Prostate gland (tissue), 2 donors: Measurements from ENCODE around the gene IL15RA. TPM values are rescaled to one million over a fixed set of nuclear protein-coding genes. Genes with fewer than 3 reads are reported as not detected.

Experiments
- DNase-seq: peaks from one replicate; pipeline ENCODE4 v3.0.0-alpha.2; 2019; ENCODE audit warnings: low spot score
- H3K27ac ChIP-seq, 2 donors: fragments of 200-600 bp; sonication (generic); 2 replicates each; pipeline ENCODE4 v1.5.1; 2017 to 2019
- H3K27me3 ChIP-seq: fragments of 200-600 bp; sonication (generic); replicated peaks from 2 replicates; pipeline ENCODE4 v1.5.1; 2019; ENCODE audit not compliant: insufficient read depth
- H3K36me3 ChIP-seq, 2 donors: fragments of 200-600 bp; sonication (generic); 1 replicate in 1 of 2; 2 replicates in 1 of 2; pipeline versions ENCODE4 v1.5.1 to v1.8.1; 2017 to 2019
- H3K4me1 ChIP-seq: fragments of 200-600 bp; sonication (generic); replicated peaks from 2 replicates; pipeline ENCODE4 v1.5.1; 2019
- H3K4me3 ChIP-seq, 2 donors: fragments of 200-600 bp; sonication (generic); 2 replicates each; pipeline ENCODE4 v1.5.1; 2017 to 2019
- H3K9me3 ChIP-seq: fragments of 200-600 bp; sonication (generic); 2 replicates; pipeline ENCODE4 v1.5.1; 2017
- CTCF ChIP-seq, 4 experiments: fragments of 200-600 bp in 2 of 4; fragments of 450-650 bp in 2 of 4; sonication (generic) in 2 of 4; IDR thresholded peaks; 1 replicate in 3 of 4; 2 replicates in 1 of 4; pipeline ENCODE4 v1.5.1; 2016 to 2019; ENCODE audit warnings: antibody characterized with exemption in 4 of 4, mild to moderate bottlenecking in 2 of 4, moderate library complexity in 2 of 4
- POLR2A ChIP-seq: fragments of 450-650 bp; IDR thresholded peaks from one replicate; pipeline ENCODE4 v1.6.1; 2016; ENCODE audit warnings: antibody characterized with exemption, mild to moderate bottlenecking
- POLR2AphosphoS5 ChIP-seq: sonication (generic); formaldehyde crosslinking; IDR thresholded peaks from one replicate; pipeline ENCODE4 v1.6.1; 2017; ENCODE audit warnings: antibody characterized with exemption
- WGBS: methylation state at CpG from one replicate; pipeline ENCODE4 v1.1.5; 2018; 5-methylcytosine and 5-hydroxymethylcytosine counted together
- intact Hi-C: fragments of 100-400 bp; cut with DNase I; formaldehyde crosslinking; loops from one replicate; pipeline ENCODE4 v1.14.2; 2022
- total RNA-seq, 2 donors: library from RNA; depleted of rRNA; stranded (reverse); fragments of >200 nt; gene quantifications; one replicate each; pipeline ENCODE4 v1.1.0, GENCODE V29; 2016

Gene IL15RA
- total RNA-seq, 2 donors from 2014 or later = 11.7 to 18.5 TPM

- no peak overlapping the region for H3K4me3 ChIP-seq
- 75% methylated on average over 5 of the region's 5 CpGs for WGBS
- peak overlapping the region; percentile 53 to 66 for H3K27ac ChIP-seq
- H3K4me1 ChIP-seq = no peaks in the 10 kb centered on the region
- DNase-seq = no peak
- no peaks in the 10 kb centered on the region for H3K27me3 ChIP-seq
- peaks cover 0 to 10% of the 10 kb centered on the region in 2 donors for H3K36me3 ChIP-seq
- no peaks in the 10 kb centered on the region for H3K9me3 ChIP-seq
- TF ChIP-seq POLR2AphosphoS5 (no peak), CTCF (IDR thresholded peaks at IDR 0.05) (no peak), POLR2A (no peak)
- intact Hi-C loops = no loop called here
These were observed 45.0 kb downstream of the IL15RA start for GRCh38 chr10:5932345-5932744.

- H3K4me3 ChIP-seq = no peak overlapping the region
- no peaks in the 10 kb centered on the region for H3K4me1 ChIP-seq
- TF ChIP-seq CTCF (IDR thresholded peaks at IDR 0.05) (no peak), POLR2A (no peak), POLR2AphosphoS5 (no peak)
- H3K9me3 ChIP-seq = no peaks in the 10 kb centered on the region
- no peak for DNase-seq
- WGBS = 80% methylated on average over 11 of the region's 11 CpGs
- H3K27me3 ChIP-seq = no peaks in the 10 kb centered on the region
- peaks cover 0 to 3% of the 10 kb centered on the region in 2 donors for H3K36me3 ChIP-seq
- intact Hi-C loops = no loop called here
- no peak overlapping the region for H3K27ac ChIP-seq
These were observed 47.1 kb downstream of the IL15RA start for GRCh38 chr10:5930272-5930671.

GRCh38 chr10:5929442-5929841 lies 47.9 kb downstream of the IL15RA start:
- H3K4me3 ChIP-seq = no peak overlapping the region
- no peaks in the 10 kb centered on the region for H3K27me3 ChIP-seq
- no peaks in the 10 kb centered on the region for H3K9me3 ChIP-seq
- no peaks in the 10 kb centered on the region for H3K4me1 ChIP-seq
- H3K36me3 ChIP-seq = peaks cover 4 to 7% of the 10 kb centered on the region in 2 donors
- TF ChIP-seq POLR2AphosphoS5 = no peak
- TF ChIP-seq POLR2A = no peak
- TF ChIP-seq CTCF (IDR thresholded peaks at IDR 0.05) = no peak
- intact Hi-C loops = no loop called here
- H3K27ac ChIP-seq = no peak overlapping the region
- no peak for DNase-seq
- 72% methylated on average over 8 of the region's 8 CpGs for WGBS

DNA sequence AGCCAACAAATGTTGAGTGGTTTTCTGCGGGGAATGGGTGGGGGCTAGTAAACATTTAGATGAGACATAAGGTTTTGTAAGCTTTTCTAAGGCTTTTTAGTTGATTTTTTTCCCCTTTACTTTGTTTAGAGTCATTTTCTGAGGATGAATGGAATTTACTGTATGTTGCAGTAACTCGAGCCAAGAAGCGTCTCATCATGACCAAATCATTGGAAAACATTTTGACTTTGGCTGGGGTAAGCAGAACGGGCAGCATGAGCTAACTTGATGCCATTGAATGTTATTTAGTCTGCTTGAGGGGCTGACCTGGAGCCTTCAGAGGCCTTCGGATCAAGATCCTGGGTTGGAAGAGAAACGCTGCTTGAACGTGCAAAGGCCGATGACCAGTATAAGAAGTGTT lies 50.0 kb downstream of the IL15RA start:
- WGBS = 82% methylated on average over 8 of the region's 8 CpGs

More for the DNA sequence above, 50.0 kb downstream of the IL15RA start:
- no peak overlapping the region for H3K27ac ChIP-seq
- no peak overlapping the region for H3K4me3 ChIP-seq
- DNase-seq = no peak
- H3K27me3 ChIP-seq = no peaks in the 10 kb centered on the region
- no peaks in the 10 kb centered on the region for H3K4me1 ChIP-seq
- peaks cover 8 to 18% of the 10 kb centered on the region in 2 donors for H3K36me3 ChIP-seq
- H3K9me3 ChIP-seq = no peaks in the 10 kb centered on the region
- no peak for TF ChIP-seq CTCF (IDR thresholded peaks at IDR 0.05)
- intact Hi-C loops = no loop called here
